WTC11 (cell line): Measurements from ENCODE around the gene ABCC3. TPM values are rescaled to one million over a fixed set of nuclear protein-coding genes. Genes with fewer than 3 reads are reported as not detected.

ENCODE experiments used
- ATAC-seq: fragments of 200-7000 bp; cut with Tn5 transposase; 2 replicates; pipeline ENCODE4 v1.10.0; 2021; ENCODE audit warnings: mild to moderate bottlenecking, moderate library complexity
- CTCF ChIA-PET: fragments of 300-600 bp; sonication (Branson Sonifier 250); formaldehyde crosslinking; loops from one replicate; lab custom pipeline; 2021; ENCODE audit warnings: antibody characterized with exemption; lab: Charles Lee
- POLR2A ChIA-PET: fragments of 350-600 bp; sonication (Branson Sonifier 250); formaldehyde crosslinking; loops from one replicate; lab custom pipeline; 2021; ENCODE audit warnings: antibody characterized with exemption; lab: Charles Lee
- DNase-seq: peaks from one replicate; pipeline ENCODE4 v3.0.0; 2021; ENCODE audit warnings: low spot score
- H3K27ac Mint-ChIP-seq: 2 replicates; pipeline ENCODE4 v1.8.0; 2021; ENCODE audit warnings: mixed read lengths
- H3K27me3 Mint-ChIP-seq: 2 replicates; pipeline ENCODE4 v1.8.0; 2021; ENCODE audit warnings: low read depth, mild to moderate bottlenecking, moderate library complexity, mixed read lengths
- H3K36me3 Mint-ChIP-seq: 2 replicates; pipeline ENCODE4 v1.8.0; 2021; ENCODE audit warnings: mixed read lengths
- H3K4me1 Mint-ChIP-seq: 2 replicates; pipeline ENCODE4 v1.8.0; 2022; ENCODE audit warnings: mixed read lengths
- H3K4me3 Mint-ChIP-seq: 2 replicates; pipeline ENCODE4 v1.8.0; 2021; ENCODE audit warnings: mild to moderate bottlenecking, moderate library complexity, mixed read lengths
- H3K9me3 Mint-ChIP-seq: 2 replicates; pipeline ENCODE4 v1.8.0; 2021; ENCODE audit warnings: mixed read lengths
- AFF4 ChIP-seq: sonication (generic); formaldehyde crosslinking; IDR thresholded peaks from 2 replicates; pipeline ENCODE4 v1.8.1; 2023; ENCODE audit warnings: mild to moderate bottlenecking, missing genetic modification reagents, borderline replicate concordance
- ARID4B ChIP-seq: sonication (generic); formaldehyde crosslinking; IDR thresholded peaks from 2 replicates; pipeline ENCODE4 v1.8.0; 2023; ENCODE audit warnings: missing genetic modification reagents, mild to moderate bottlenecking, borderline replicate concordance
- ATF1 ChIP-seq: sonication (generic); formaldehyde crosslinking; IDR thresholded peaks from 2 replicates; pipeline ENCODE4 v1.8.1; 2023; ENCODE audit warnings: mild to moderate bottlenecking, moderate library complexity, missing genetic modification reagents
- ATF3 ChIP-seq: sonication (generic); formaldehyde crosslinking; conservative IDR thresholded peaks from 2 replicates; pipeline ENCODE4 v1.8.1; 2022; ENCODE audit warnings: mild to moderate bottlenecking, missing genetic modification reagents
- CBFB ChIP-seq: sonication (generic); formaldehyde crosslinking; IDR thresholded peaks from 2 replicates; pipeline ENCODE4 v1.8.1; 2022; ENCODE audit warnings: mild to moderate bottlenecking, low read depth, missing genetic modification reagents
- CREM ChIP-seq: sonication (generic); formaldehyde crosslinking; IDR thresholded peaks from 2 replicates; pipeline ENCODE4 v1.8.1; 2022; ENCODE audit warnings: mild to moderate bottlenecking, missing genetic modification reagents, moderate library complexity
- ESRRA ChIP-seq: sonication (generic); formaldehyde crosslinking; IDR thresholded peaks from 2 replicates; pipeline ENCODE4 v1.8.1; 2022; ENCODE audit warnings: mild to moderate bottlenecking, missing genetic modification reagents, borderline replicate concordance
- ETV6 ChIP-seq: sonication (generic); formaldehyde crosslinking; IDR thresholded peaks from 2 replicates; pipeline ENCODE4 v1.8.1; 2022; ENCODE audit warnings: mild to moderate bottlenecking, missing genetic modification reagents
- IRF1 ChIP-seq: sonication (generic); formaldehyde crosslinking; IDR thresholded peaks from 2 replicates; pipeline ENCODE4 v1.8.0; 2023; ENCODE audit warnings: missing genetic modification reagents
- NFE2L1 ChIP-seq: sonication (generic); formaldehyde crosslinking; IDR thresholded peaks from 2 replicates; pipeline ENCODE4 v1.8.1; 2023; ENCODE audit warnings: missing genetic modification reagents
- NFYB ChIP-seq: sonication (generic); formaldehyde crosslinking; conservative IDR thresholded peaks from 2 replicates; pipeline ENCODE4 v1.8.0; 2022; ENCODE audit warnings: low read depth, missing genetic modification reagents
- RORB ChIP-seq: fragments of 250-450 bp; sonication (Bioruptor Pico); IDR thresholded peaks from 2 replicates; pipeline ENCODE4 v1.9.0; 2021; ENCODE audit warnings: mild to moderate bottlenecking
- TP53 ChIP-seq: sonication (generic); formaldehyde crosslinking; IDR thresholded peaks from 2 replicates; pipeline ENCODE4 v1.8.1; 2023; ENCODE audit warnings: mild to moderate bottlenecking, missing genetic modification reagents
- ZNF423 ChIP-seq: fragments of 250-450 bp; sonication (Bioruptor Pico); IDR thresholded peaks from 2 replicates; pipeline ENCODE4 v2.1.2; 2022; ENCODE audit warnings: mild to moderate bottlenecking, moderate library complexity
- ZNF532 ChIP-seq: fragments of 250-450 bp; sonication (Bioruptor Pico); IDR thresholded peaks from 2 replicates; pipeline ENCODE4 v1.9.0; 2021; ENCODE audit warnings: mild to moderate bottlenecking, borderline replicate concordance
- total RNA-seq: library from RNA; stranded (reverse); gene quantifications from 3 replicates; pipeline ENCODE4 v1.2.3, GENCODE V29; 2021
- TF ChIP-seq, protein P1 (sequence below): sonication (generic); formaldehyde crosslinking; IDR thresholded peaks from 2 replicates; pipeline ENCODE4 v1.8.1; 2022; ENCODE audit warnings: mild to moderate bottlenecking, missing genetic modification reagents, moderate library complexity, borderline replicate concordance
- TF ChIP-seq, protein P2 (sequence below): sonication (generic); formaldehyde crosslinking; IDR thresholded peaks from 2 replicates; pipeline ENCODE4 v1.8.1; 2022; ENCODE audit warnings: low read depth, missing genetic modification reagents, borderline replicate concordance
- TF ChIP-seq, protein P3 (sequence below): sonication (generic); formaldehyde crosslinking; IDR thresholded peaks from 2 replicates; pipeline ENCODE4 v1.8.0; 2022; ENCODE audit warnings: mild to moderate bottlenecking, missing genetic modification reagents

The ABCC3 gene
- total RNA-seq, 1 experiment from 2014 or later = 0.92 TPM

GRCh38 chr17:50657054-50657453 is 22.4 kb downstream of the ABCC3 start (continued):
- TF ChIP-seq ZNF532 (CRISPR knock-in tag) (no peak), CREM (CRISPR knock-in tag) (no peak), NFE2L1 (no peak)
- TF ChIP-seq, protein P1, sequence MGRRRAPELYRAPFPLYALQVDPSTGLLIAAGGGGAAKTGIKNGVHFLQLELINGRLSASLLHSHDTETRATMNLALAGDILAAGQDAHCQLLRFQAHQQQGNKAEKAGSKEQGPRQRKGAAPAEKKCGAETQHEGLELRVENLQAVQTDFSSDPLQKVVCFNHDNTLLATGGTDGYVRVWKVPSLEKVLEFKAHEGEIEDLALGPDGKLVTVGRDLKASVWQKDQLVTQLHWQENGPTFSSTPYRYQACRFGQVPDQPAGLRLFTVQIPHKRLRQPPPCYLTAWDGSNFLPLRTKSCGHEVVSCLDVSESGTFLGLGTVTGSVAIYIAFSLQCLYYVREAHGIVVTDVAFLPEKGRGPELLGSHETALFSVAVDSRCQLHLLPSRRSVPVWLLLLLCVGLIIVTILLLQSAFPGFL (CRISPR knock-in tag) = no peak
- TF ChIP-seq, protein P2, sequence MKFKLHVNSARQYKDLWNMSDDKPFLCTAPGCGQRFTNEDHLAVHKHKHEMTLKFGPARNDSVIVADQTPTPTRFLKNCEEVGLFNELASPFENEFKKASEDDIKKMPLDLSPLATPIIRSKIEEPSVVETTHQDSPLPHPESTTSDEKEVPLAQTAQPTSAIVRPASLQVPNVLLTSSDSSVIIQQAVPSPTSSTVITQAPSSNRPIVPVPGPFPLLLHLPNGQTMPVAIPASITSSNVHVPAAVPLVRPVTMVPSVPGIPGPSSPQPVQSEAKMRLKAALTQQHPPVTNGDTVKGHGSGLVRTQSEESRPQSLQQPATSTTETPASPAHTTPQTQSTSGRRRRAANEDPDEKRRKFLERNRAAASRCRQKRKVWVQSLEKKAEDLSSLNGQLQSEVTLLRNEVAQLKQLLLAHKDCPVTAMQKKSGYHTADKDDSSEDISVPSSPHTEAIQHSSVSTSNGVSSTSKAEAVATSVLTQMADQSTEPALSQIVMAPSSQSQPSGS = no peak

- ATAC-seq = no peak
- H3K4me3 Mint-ChIP-seq = no peak overlapping the region
- H3K27ac Mint-ChIP-seq = no peak overlapping the region
- POLR2A ChIA-PET = no interaction called here
- no peaks in the 10 kb centered on the region for H3K27me3 Mint-ChIP-seq
- no peak for DNase-seq
- CTCF ChIA-PET = no interaction called here
- peaks cover 16% of the 10 kb centered on the region for H3K4me1 Mint-ChIP-seq
- 0 out of 2 replicates have a peak, but pooled peaks cover under 1% of the 10 kb centered on the region for H3K9me3 Mint-ChIP-seq
- no peaks in the 10 kb centered on the region for H3K36me3 Mint-ChIP-seq
- TF ChIP-seq TP53 (CRISPR knock-in tag) (no peak), ATF1 (CRISPR knock-in tag) (no peak), ARID4B (CRISPR knock-in tag) (no peak), RORB (no peak), CBFB (CRISPR knock-in tag) (no peak), NFYB (no peak), NFE2L1 (no peak), ATF3 (CRISPR knock-in tag) (no peak), ETV6 (CRISPR knock-in tag) (no peak), AFF4 (CRISPR knock-in tag) (no peak), ESRRA (no peak), IRF1 (CRISPR knock-in tag) (no peak), ZNF423 (CRISPR knock-in tag) (no peak)
- TF ChIP-seq, protein P3, sequence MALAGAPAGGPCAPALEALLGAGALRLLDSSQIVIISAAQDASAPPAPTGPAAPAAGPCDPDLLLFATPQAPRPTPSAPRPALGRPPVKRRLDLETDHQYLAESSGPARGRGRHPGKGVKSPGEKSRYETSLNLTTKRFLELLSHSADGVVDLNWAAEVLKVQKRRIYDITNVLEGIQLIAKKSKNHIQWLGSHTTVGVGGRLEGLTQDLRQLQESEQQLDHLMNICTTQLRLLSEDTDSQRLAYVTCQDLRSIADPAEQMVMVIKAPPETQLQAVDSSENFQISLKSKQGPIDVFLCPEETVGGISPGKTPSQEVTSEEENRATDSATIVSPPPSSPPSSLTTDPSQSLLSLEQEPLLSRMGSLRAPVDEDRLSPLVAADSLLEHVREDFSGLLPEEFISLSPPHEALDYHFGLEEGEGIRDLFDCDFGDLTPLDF (CRISPR knock-in tag) = no peak
These were observed 22.9 kb downstream of the ABCC3 start for GRCh38 chr17:50657627-50658026.
